IMR-90 (cell line): ENCODE results near the gene GMPPA.

Source experiments
- CTCF ChIP-seq: conservative IDR thresholded peaks from 2 replicates; pipeline ENCODE4 v1.5.1; 2012; ENCODE audit warnings: mild to moderate bottlenecking, low read depth, low read length, improper control_type of control experiment
- FOS ChIP-seq: fragments of 150-350 bp; IDR thresholded peaks from 2 replicates; pipeline ENCODE4 v1.6.1; 2016; ENCODE audit warnings: low read depth, low read length
- POLR2A ChIP-seq: IDR thresholded peaks from 2 replicates; pipeline ENCODE4 v1.6.1; 2012; ENCODE audit warnings: mild to moderate bottlenecking, low read depth, low read length

- TF ChIP-seq FOS: no peak
- TF ChIP-seq POLR2A: no peak
- no peak for TF ChIP-seq CTCF
Observed at GRCh38 chr2:219526320-219527075, 27.8 kb downstream of the GMPPA start.
